Fibroblast of the aortic adventitia (primary cell): ENCODE data around the gene RASSF4. TPM values are rescaled to one million over a fixed set of nuclear protein-coding genes. Genes with fewer than 3 reads are reported as not detected.

Source experiments
- DNase-seq: peaks from one replicate; pipeline ENCODE4 v3.0.0-alpha.2; 2010; ENCODE audit warnings: low read depth
- H3K4me3 ChIP-seq: 2 replicates; pipeline ENCODE4 v1.5.1; 2011; ENCODE audit warnings: low read depth, mild to moderate bottlenecking, control low read depth, low read length, moderate library complexity
- CTCF ChIP-seq: IDR thresholded peaks from 2 replicates; pipeline ENCODE4 v1.5.1; 2011; ENCODE audit warnings: mild to moderate bottlenecking, low read length, control low read depth, inconsistent platforms; ENCODE audit not compliant: insufficient read depth
- total RNA-seq: library from RNA; depleted of rRNA; stranded (reverse); fragments of >200 nt; gene quantifications from 2 replicates; pipeline ENCODE4 v1.2.3, GENCODE V29; 2012; ENCODE audit warnings: low replicate concordance

Gene RASSF4
- total RNA-seq, 1 donor: 3.8 TPM

DNA sequence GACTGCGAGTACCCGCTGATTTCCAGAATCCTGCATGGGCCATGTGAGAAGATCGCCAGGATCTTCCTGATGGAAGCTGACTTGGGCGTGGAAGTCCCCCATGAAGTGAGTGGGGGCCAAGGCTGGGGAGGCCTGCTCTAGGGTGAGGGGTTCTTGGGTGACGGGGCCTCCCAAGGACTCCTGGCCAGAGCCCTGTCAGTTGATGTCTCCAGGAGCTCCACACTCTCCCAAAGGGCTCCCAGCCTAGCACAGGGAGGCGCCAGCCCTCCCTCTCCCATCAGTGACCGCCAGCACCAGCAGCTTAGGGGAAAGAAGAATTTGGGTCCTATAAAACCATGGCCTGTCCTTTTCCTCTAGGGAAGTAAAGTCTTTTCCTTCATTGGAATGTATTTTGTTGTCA is 31.4 kb downstream of the RASSF4 start:
- no peak for DNase-seq
- TF ChIP-seq CTCF: no peak

GRCh38 chr10:44991571-44991970 is 32.0 kb downstream of the RASSF4 start:
- H3K4me3 ChIP-seq: no peak overlapping the region
- DNase-seq: no peak
- TF ChIP-seq CTCF: no peak

More for the DNA sequence above, 31.4 kb downstream of the RASSF4 start:
- H3K4me3 ChIP-seq: no peak overlapping the region

- H3K4me3 ChIP-seq: no peak overlapping the region
- no peak for DNase-seq
- TF ChIP-seq CTCF: no peak
These were observed 32.6 kb downstream of the RASSF4 start for GRCh38 chr10:44992070-44992731.

GRCh38 chr10:44992732-44993225 is 33.2 kb downstream of the RASSF4 start:
- no peak for TF ChIP-seq CTCF
- no peak overlapping the region for H3K4me3 ChIP-seq
- DNase-seq: no peak

- no peak for TF ChIP-seq CTCF
These were observed 33.8 kb downstream of the RASSF4 start for GRCh38 chr10:44993226-44993921.

GRCh38 chr10:44993922-44994751 is 34.5 kb downstream of the RASSF4 start:
- no peak for TF ChIP-seq CTCF
- peak; percentile 87 for DNase-seq
- no peak overlapping the region for H3K4me3 ChIP-seq

More at GRCh38 chr10:44993226-44993921, 33.8 kb downstream of the RASSF4 start:
- no peak for DNase-seq
- no peak overlapping the region for H3K4me3 ChIP-seq
